GM20000 (cell line): Measurements from ENCODE around the gene R3HCC1L.

Experiments used
- DNase-seq: peaks from one replicate; pipeline ENCODE4 v3.0.0; 2012; ENCODE audit warnings: low spot score
- CTCF ChIP-seq: IDR thresholded peaks from 2 replicates; pipeline ENCODE4 v1.5.1; 2012; ENCODE audit warnings: mild to moderate bottlenecking, control low read depth; ENCODE audit errors: extremely low read depth, missing control alignments

R3HCC1L gene

GRCh38 chr10:98267069-98267893 lies 132.8 kb downstream of the R3HCC1L start:
- no peak for TF ChIP-seq CTCF
- no peak for DNase-seq

- no peak for TF ChIP-seq CTCF
- peak; percentile 72 for DNase-seq
These were observed 133.6 kb downstream of the R3HCC1L start, which contains the start of gene LOXL4 for GRCh38 chr10:98267894-98268693. Gene LOXL4, minus strand, starts transcription at chr10:98268194. Its CDS starts 5,175 bp downstream, at chr10:98263019.

GRCh38 chr10:98268694-98269431 lies 134.4 kb downstream of the R3HCC1L start:
- TF ChIP-seq CTCF: no peak
- DNase-seq: peak; percentile 56

- DNase-seq: no peak
- TF ChIP-seq CTCF: no peak
These were observed 135.0 kb downstream of the R3HCC1L start for GRCh38 chr10:98269435-98269912.

- TF ChIP-seq CTCF: no peak
- DNase-seq: no peak
These were observed 135.8 kb downstream of the R3HCC1L start for GRCh38 chr10:98270073-98270740.

GRCh38 chr10:98270786-98271185 lies 136.3 kb downstream of the R3HCC1L start:
- no peak for TF ChIP-seq CTCF

More at GRCh38 chr10:98270786-98271185, 136.3 kb downstream of the R3HCC1L start:
- DNase-seq: no peak
